ENCODE data around the gene PPFIA3.

The PPFIA3 gene

GRCh38 chr19:49148784-49149651 is 29.7 kb downstream of the PPFIA3 start:
- DNase-seq (ENCODE audit: low read depth in 2 of 2): peak; percentile 70 to 71

- no peak for DNase-seq (ENCODE audit: low read depth in 2 of 2)
Measured at GRCh38 chr19:49149652-49150105, 30.3 kb downstream of the PPFIA3 start.

DNA sequence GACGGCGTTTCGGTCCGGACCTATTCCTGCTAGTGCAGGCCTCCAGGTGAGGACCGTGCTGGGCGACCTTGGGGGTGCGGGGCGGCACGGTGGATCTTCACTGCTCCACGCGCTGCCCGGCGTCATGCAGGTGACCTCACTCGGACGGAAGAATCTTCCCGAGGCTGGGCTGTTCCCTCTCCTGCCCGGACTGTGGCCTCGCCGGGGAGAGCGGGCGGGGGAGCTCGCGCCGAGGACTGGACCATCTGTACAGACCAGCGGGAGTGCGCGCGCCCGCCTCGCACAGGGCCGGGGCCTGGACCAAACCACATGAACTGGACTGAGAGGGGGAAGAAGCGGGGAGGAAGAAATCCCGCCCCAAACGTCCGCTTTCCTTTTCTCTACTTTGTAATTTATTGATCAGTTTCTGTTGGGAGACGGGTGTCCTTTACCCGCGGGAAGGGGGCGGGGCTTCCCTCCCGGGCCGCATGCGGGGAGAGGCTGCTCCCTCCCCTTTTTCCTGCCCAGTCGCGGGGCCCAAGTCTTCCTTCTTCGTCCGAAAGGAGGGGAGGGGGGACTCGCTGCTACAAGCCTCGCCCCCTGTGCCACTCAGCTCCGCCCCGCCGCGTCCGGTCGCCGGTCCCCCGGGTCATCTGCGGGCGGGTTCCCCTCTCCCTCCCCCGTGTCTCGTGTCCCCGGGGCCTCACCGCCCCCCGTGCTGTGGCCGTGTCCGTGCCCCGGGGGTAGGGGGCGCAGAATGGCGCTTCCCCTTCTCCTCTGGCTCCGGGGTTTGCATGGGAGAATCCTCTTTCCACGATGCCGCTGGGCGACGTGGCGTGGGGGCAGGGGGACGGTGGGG is 31.0 kb downstream of the PPFIA3 start:
- no peak for DNase-seq (ENCODE audit: low read depth in 2 of 2)

DNA sequence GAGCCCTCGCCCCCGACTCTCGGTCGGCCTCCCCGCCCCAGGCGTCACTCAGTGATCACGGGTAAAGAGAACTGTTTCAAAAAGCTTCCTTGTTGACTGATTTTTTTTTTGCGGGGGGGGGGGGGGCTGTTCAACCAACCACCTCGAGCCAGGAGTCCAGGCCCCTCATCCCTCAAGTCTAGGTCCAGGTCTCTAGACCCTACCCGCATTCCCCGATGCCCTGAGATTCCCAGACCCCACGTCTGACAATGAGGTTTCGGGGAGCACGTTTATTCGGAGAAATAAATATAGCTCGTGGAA is 31.6 kb downstream of the PPFIA3 start:
- DNase-seq (ENCODE audit: low read depth in 2 of 2): no peak

- no peak for DNase-seq (ENCODE audit: low read depth in 2 of 2)
Measured at GRCh38 chr19:49151267-49152118, 32.1 kb downstream of the PPFIA3 start.

DNA sequence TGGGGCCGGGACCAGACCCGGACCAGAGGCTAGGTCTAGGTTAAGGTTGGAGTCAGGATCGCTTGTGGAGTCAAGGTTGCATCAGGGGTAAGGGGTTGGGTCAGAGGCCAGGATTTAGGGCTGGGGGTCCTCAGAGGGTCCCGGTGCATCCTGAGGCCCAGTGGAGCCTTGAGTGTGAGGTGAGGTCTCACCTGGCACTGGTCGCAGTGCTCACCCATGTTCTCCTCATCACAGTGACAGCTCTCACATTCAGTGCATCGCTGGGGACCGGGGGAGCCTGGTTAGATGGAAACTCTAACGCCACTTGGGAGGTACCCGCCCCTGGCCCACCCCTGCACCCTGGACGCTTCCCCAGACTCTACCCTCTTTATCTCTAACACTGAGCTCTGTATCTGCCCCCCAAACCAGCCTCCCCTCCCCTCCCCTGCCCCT is 32.8 kb downstream of the PPFIA3 start:
- DNase-seq (ENCODE audit: low read depth in 2 of 2): no peak

DNA sequence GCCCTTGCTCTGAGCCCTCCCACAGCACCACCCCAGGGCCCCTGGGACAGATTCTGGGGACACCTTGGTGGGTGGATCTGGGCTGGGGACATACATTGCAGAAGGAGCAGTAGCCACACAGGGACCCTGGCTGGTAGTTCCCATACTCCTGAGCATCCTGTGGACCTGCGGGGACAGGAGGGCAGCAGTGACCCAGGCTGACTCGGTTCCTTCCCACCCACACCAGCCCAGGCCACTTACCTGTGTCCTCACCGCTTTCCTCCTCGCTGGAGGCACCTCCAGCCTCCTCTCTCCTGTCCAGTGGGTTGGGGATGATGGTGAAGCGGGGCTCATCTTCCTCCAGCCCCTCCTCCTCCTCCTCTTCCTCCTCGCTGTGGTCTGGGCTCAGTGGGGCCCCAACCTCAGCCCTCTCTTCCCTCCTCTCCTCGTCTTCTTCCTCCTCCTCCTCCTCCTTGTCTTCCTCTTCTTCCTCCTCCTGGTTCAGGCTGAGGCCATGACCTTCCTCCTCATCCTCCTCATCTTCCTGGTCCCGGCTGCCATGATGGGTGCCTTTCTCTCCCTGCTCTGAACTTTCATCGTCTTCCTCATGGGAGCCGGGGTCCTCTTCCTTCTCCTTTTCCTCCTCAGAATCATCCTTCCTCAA is 33.9 kb downstream of the PPFIA3 start:
- no peak for DNase-seq (ENCODE audit: low read depth in 2 of 2)

GRCh38 chr19:49154279-49154678 is 34.9 kb downstream of the PPFIA3 start:
- DNase-seq (ENCODE audit: low read depth in 2 of 2): no peak

DNA sequence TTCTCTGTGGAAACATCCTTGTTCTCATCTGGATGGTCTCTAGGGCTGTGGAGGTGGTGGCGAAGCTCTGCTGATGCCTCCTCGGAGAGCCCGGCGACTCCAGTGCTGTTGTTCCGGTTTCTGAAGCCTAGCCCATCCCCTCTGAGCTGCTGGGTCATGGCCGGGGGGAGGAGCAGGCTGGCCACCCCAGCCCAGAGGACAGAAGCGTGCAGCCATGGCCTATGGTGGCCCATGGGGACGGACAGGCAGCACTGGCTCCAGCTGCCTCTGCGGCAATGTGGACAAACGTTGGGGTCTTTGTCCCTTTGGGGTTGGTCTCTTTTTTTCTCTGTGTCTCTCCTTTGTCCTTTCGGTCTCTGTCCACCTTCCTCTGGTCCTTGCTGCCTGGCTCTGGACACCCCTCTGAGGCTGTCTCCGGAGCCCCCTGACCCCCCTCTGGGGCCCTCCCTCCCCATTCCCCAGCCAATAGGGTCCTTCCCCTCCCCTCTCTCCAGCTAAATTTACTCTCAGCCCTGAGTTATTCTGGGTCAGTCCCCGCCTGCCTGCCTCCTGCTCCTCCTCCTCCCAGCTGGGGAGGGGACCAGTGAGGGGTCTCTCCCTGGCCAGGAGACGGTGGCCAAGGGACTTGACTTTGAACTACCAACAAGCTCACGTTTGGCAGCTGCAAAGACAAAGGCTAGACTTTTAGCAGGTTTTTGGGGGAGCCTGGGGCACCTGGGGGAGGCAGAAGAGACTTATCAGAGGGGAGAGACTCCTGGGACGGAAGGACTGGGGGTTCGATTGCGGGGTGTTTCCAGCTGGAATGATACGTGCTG is 35.9 kb downstream of the PPFIA3 start, which contains the start of gene HRC:
HRC (minus strand) TSS at position 392 of the 815 bp plus-strand sequence; CDS start at position 233, 159 bp downstream.
- DNase-seq (ENCODE audit: low read depth in 2 of 2): no peak

DNA sequence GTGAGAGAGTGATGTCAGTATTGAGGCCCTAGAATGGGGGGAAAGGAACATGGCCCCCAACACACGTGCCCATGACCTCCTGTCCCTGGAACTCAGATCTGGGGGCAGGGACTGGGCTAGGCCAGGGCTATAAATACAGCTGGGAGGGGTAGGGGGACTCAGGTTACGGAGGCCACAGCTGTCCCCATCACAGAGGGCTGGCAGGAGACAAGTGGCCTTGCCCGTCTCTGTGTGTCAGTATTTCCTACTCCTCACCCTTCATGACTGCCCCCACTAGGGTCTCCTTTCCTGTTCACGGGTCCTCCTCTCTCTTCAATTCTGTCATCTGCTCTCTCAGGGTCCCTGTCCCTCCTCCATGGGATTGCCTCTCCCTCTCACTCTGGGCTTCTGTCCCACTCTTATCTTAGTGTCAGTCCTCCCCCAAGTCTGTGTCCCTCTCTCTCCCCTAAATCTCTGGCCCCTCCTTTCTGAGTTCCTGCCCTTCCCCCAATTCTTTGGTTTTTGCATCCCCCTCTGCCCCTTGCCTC is 36.5 kb downstream of the PPFIA3 start:
- DNase-seq (ENCODE audit: low read depth in 2 of 2): no peak

GRCh38 chr19:49157445-49158224 is 38.3 kb downstream of the PPFIA3 start, which contains the start of gene TRPM4:
TRPM4 (plus strand) TSS chr19:49157792; CDS start chr19:49157867, 75 bp downstream.
- no peak for DNase-seq (ENCODE audit: low read depth in 2 of 2)

- no peak for DNase-seq (ENCODE audit: low read depth in 2 of 2)
Measured at GRCh38 chr19:49160450-49161189, 41.3 kb downstream of the PPFIA3 start.

GRCh38 chr19:49161987-49162386 is 42.6 kb downstream of the PPFIA3 start:
- no peak for DNase-seq (ENCODE audit: low read depth in 2 of 2)

DNA sequence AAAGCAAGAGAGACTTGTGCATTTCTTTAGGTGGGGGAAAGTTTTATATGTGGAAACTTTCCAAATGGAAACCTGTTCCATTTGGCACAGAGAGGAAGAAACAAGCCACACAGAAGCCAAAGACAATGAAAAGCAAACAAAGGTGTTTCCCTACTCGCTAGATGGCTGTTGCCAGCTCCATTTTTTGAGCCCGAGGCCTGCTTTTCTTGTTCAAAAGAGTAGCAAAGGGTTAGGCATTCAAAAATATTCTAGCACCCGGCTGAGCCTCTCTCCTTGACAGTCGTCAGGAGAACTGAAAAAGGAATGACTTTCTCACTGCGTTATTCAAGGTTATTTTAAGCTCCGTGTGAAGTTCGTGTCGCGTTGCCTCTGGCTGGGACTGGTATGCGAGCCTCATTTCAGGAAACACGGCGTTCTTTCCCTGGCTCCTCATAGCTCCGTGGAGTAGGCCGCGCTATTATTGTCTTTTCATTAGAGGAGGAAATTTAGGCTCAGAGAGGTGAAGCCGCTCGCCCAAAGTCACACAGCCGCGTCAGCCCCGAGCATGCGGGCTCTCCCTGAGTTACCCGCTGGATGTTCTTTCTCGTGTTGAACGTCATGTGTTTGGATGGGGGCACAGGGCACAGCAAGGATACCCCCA is 45.9 kb downstream of the PPFIA3 start:
- no peak for DNase-seq (ENCODE audit: low read depth in 2 of 2)

DNA sequence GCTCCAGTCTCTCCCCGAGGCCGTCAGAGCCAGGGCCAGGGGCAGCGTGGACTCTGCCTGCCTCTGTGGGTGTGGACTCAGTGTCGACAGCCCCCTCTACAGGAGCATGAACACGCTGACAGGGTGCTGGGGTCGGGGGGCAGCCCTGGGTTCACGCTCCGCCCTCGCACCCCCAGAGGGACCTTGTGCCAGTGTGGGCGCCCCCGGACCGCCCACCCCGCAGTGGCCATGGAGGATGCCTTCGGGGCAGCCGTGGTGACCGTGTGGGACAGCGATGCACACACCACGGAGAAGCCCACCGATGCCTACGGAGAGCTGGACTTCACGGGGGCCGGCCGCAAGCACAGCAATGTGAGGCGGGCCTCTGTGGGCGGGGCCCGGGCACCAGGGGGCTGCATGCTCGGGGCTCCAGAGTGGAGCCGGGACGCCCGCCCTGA is 46.5 kb downstream of the PPFIA3 start:
- DNase-seq (ENCODE audit: low read depth in 2 of 2): no peak

- DNase-seq (ENCODE audit: low read depth in 2 of 2): no peak
Measured at GRCh38 chr19:49167857-49168409, 48.6 kb downstream of the PPFIA3 start.

DNA sequence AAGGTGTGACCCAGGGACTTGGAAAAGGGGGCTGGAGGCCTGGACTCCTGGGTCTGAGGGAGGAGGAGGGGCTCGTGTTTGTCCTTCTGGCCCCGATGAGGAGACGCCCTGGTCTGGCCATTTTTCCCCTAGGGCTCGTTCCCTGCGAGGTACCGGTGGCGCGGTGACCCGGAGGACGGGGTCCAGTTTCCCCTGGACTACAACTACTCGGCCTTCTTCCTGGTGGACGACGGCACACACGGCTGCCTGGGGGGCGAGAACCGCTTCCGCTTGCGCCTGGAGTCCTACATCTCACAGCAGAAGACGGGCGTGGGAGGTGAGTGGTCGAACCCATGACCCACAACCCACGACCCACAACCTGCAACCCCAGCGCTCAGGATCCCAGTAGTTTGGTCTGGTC is 49.1 kb downstream of the PPFIA3 start:
- DNase-seq (ENCODE audit: low read depth in 2 of 2): no peak

DNA sequence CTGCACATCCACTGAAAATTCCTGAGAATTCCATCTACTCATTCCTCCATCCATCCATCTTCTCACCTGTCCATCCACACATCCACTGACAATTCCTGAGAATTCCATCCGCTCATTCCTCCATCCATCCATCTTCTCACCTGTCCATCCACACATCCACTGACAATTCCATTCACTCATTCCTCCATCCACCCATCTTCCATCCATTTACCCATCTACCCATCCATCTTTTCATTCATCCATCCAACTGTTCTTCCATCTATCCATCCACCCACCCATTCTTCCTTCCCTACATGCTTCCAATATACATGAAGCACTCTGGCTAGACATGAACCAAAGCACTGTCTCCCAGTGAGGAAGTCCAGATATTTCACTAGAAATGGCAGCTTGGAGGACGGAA is 53.9 kb downstream of the PPFIA3 start:
- DNase-seq (ENCODE audit: low read depth in 2 of 2): no peak

Data from stimulated activated CD8-positive, alpha-beta memory T cell treated with anti-CD3 and anti-CD28 coated beads, Interleukin-15, amount 100 ng/mL, for 48 hours (primary cell).